Endothelial cell of umbilical vein (primary cell): ENCODE data around the gene TRIM69. TPM values are rescaled to one million over a fixed set of nuclear protein-coding genes. Genes with fewer than 3 reads are reported as not detected.
"Not testable (repeated sequence)": the region's sequence is repeated elsewhere in the genome, so short reads cannot be mapped to it uniquely, and the experiment has no call there.

Source experiments
- BruUV-seq: library from RNA; stranded (reverse); fragments of 400-500 nt; replicated peaks from 2 replicates; lab custom pipeline; 2021; lab: Mats Ljungman, UMichigan
- CTCF ChIA-PET: fragments of 300-600, 350-600 bp; sonication (Branson Sonifier 250); formaldehyde crosslinking; loops from one replicate; lab custom pipeline; 2021; ENCODE audit warnings: antibody characterized with exemption, inconsistent platforms; lab: Charles Lee
- POLR2A ChIA-PET: fragments of 300-600, 350-600 bp; sonication (Branson Sonifier 250); formaldehyde crosslinking; loops from one replicate; lab custom pipeline; 2021; ENCODE audit warnings: antibody characterized with exemption, inconsistent platforms; lab: Charles Lee
- DNase-seq: peaks from one replicate; pipeline ENCODE4 v3.0.0-alpha.2; 2011; ENCODE audit warnings: low read depth, low spot score
- FAIRE-seq: peaks from 2 replicates; lab custom pipeline; 2011; peaks lifted over from hg19 to GRCh38; lab: Jason Lieb, UNC
- H2AFZ ChIP-seq: 2 replicates; pipeline ENCODE4 v1.6.0; 2012; ENCODE audit warnings: low read depth, low read length, control low read depth, inconsistent platforms
- H3K27ac ChIP-seq: 2 replicates; pipeline ENCODE4 v1.5.1; 2011; ENCODE audit warnings: low read depth, mild to moderate bottlenecking, control low read depth, low read length, moderate library complexity; ENCODE audit not compliant: insufficient read depth
- H3K27me3 ChIP-seq, 2 experiments: 2 replicates each; pipeline versions ENCODE4 v1.6.0 to v1.6.1; 2011; ENCODE audit warnings: low read length in 2 of 2, mixed read lengths in 1 of 2; ENCODE audit not compliant: control insufficient read depth in 2 of 2, insufficient read depth in 2 of 2
- H3K36me3 ChIP-seq, 2 experiments: 2 replicates in 1 of 2; 3 replicates in 1 of 2; pipeline ENCODE4 v1.5.1; 2011; ENCODE audit warnings: low read length in 2 of 2, mild to moderate bottlenecking in 1 of 2, moderate library complexity in 1 of 2; ENCODE audit not compliant: control insufficient read depth in 2 of 2, insufficient read depth in 2 of 2; ENCODE audit errors: extremely low read depth in 1 of 2
- H3K4me1 ChIP-seq: 3 replicates; pipeline ENCODE4 v1.5.1; 2011; ENCODE audit warnings: mild to moderate bottlenecking, low read length; ENCODE audit not compliant: control insufficient read depth, insufficient read depth; ENCODE audit errors: extremely low read depth
- H3K4me2 ChIP-seq: 2 replicates; pipeline ENCODE4 v1.6.1; 2011; ENCODE audit warnings: low read length, control low read depth, mixed read lengths; ENCODE audit not compliant: insufficient read depth
- H3K4me3 ChIP-seq, 3 experiments: fragments of 200-600 bp in 1 of 3; sonication (generic), shearing (Covaris generic) in 1 of 3; replicated peaks in 1 of 3; 2 replicates each; pipeline ENCODE4 v1.5.1; 2011 to 2016; ENCODE audit warnings: control low read depth in 3 of 3, low read length in 3 of 3, mild to moderate bottlenecking in 2 of 3, inconsistent platforms in 1 of 3, low read depth in 1 of 3, moderate library complexity in 1 of 3; ENCODE audit not compliant: insufficient read depth in 1 of 3
- H3K79me2 ChIP-seq: 2 replicates; pipeline ENCODE4 v1.6.0; 2012; ENCODE audit warnings: low read length, inconsistent platforms; ENCODE audit not compliant: control insufficient read depth, insufficient read depth
- H3K9ac ChIP-seq: replicated peaks from 2 replicates; pipeline ENCODE3; 2011; ENCODE audit warnings: low read length, control low read depth; ENCODE audit not compliant: insufficient read depth; ENCODE audit errors: extremely low read depth
- H3K9me1 ChIP-seq: replicated peaks from 3 replicates; pipeline ENCODE4 v1.6.0; 2011; ENCODE audit warnings: mild to moderate bottlenecking, low read length; ENCODE audit not compliant: control insufficient read depth, insufficient read depth; ENCODE audit errors: extremely low read depth
- H3K9me3 ChIP-seq: replicated peaks from 2 replicates; pipeline ENCODE4 v1.5.1; 2012; ENCODE audit warnings: low read length, inconsistent platforms; ENCODE audit not compliant: control insufficient read depth, insufficient read depth
- H4K20me1 ChIP-seq: replicated peaks from 2 replicates; pipeline ENCODE3; 2011; ENCODE audit warnings: mild to moderate bottlenecking, low read length; ENCODE audit not compliant: control insufficient read depth, insufficient read depth; ENCODE audit errors: extremely low read depth
- CTCF ChIP-seq, 2 donors: IDR thresholded peaks; 1 replicate in 1 of 2; 2 replicates in 1 of 2; pipeline ENCODE4 v1.5.1; 2011; ENCODE audit warnings: low read length in 2 of 2, mild to moderate bottlenecking in 2 of 2, moderate library complexity in 2 of 2, control low read depth in 1 of 2, inconsistent platforms in 1 of 2, low read depth in 1 of 2; ENCODE audit not compliant: insufficient read depth in 1 of 2; ENCODE audit errors: extremely low read depth in 1 of 2
- EZH2 ChIP-seq: IDR thresholded peaks from 2 replicates; pipeline ENCODE4 v1.6.1; 2012; ENCODE audit warnings: borderline replicate concordance, low read depth, mild to moderate bottlenecking, moderate library complexity, low read length, inconsistent platforms; ENCODE audit not compliant: severe bottlenecking
- FOS ChIP-seq: IDR thresholded peaks from 2 replicates; pipeline ENCODE4 v1.6.1; 2011; ENCODE audit warnings: mild to moderate bottlenecking, low read length, moderate library complexity, borderline replicate concordance; ENCODE audit not compliant: insufficient read depth
- GATA2 ChIP-seq: IDR thresholded peaks from 2 replicates; pipeline ENCODE4 v1.7.0; 2011; ENCODE audit warnings: low read depth, mild to moderate bottlenecking, moderate library complexity, mixed read lengths, low read length; ENCODE audit not compliant: insufficient read length, insufficient read depth
- JUN ChIP-seq: IDR thresholded peaks from 2 replicates; pipeline ENCODE4 v1.6.1; 2011; ENCODE audit warnings: borderline replicate concordance, low read depth; ENCODE audit not compliant: insufficient read length, insufficient read depth
- MYC ChIP-seq: IDR thresholded peaks from one replicate; pipeline ENCODE4 v1.6.1; 2011; ENCODE audit warnings: mild to moderate bottlenecking, low read depth, low read length
- POLR2A ChIP-seq: IDR thresholded peaks from 2 replicates; pipeline ENCODE4 v1.6.1; 2012; ENCODE audit warnings: low read depth, mild to moderate bottlenecking, control low read depth, low read length
- POLR2AphosphoS5 ChIP-seq: IDR thresholded peaks from 2 replicates; pipeline ENCODE4 v1.6.1; 2012; ENCODE audit warnings: low read depth, mild to moderate bottlenecking, control low read depth, low read length, moderate library complexity; ENCODE audit not compliant: insufficient read depth
- dilution Hi-C: fragments of 300-500 bp; cut with MboI; formaldehyde crosslinking; loops from one replicate; pipeline ENCODE4 v1.15.0; 2019; ENCODE audit warnings: low sequenced_read_pairs; ENCODE audit not compliant: extremely low pct_ligation_motif_present
- intact Hi-C: fragments of 100-400 bp; cut with micrococcal nuclease; formaldehyde crosslinking; loops from one replicate; pipeline ENCODE4 v1.10.0; 2022
- polyA plus RNA-seq, 4 experiments: library from polyadenylated mRNA; depleted of rRNA in 3 of 4; stranded (reverse) in 3 of 4; unstranded in 1 of 4; fragments of >200 nt; gene quantifications; 2 replicates each; pipeline versions ENCODE4 v1.2.1 to v1.2.3, GENCODE V29; 2011 to 2012; ENCODE audit warnings: missing spikeins in 1 of 4
- total RNA-seq: library from RNA; stranded (reverse); gene quantifications from 2 replicates; pipeline ENCODE4 v1.2.3, GENCODE V29; 2021
- TF ChIP-seq, protein P1 (sequence below): IDR thresholded peaks from 2 replicates; pipeline ENCODE4 v1.6.1; 2011; ENCODE audit not compliant: insufficient read depth, insufficient read length

TRIM69 gene
- total and polyA plus RNA-seq, 2 donors (not counting 3 experiments of a cell fraction or from before 2014, with no cell fraction given): 4.8 to 13.0 TPM

- H3K36me3 ChIP-seq, BruUV-seq, H4K20me1 ChIP-seq, H3K79me2 ChIP-seq, H3K4me3 ChIP-seq, H2AFZ ChIP-seq, H3K27ac ChIP-seq, H3K9me1 ChIP-seq, H3K27me3 ChIP-seq, CTCF ChIA-PET, H3K4me1 ChIP-seq, H3K4me2 ChIP-seq, intact Hi-C loops, H3K9ac ChIP-seq, DNase-seq, H3K9me3 ChIP-seq, FAIRE-seq, dilution Hi-C loops, POLR2A ChIA-PET: not testable (repeated sequence)
These were observed 46.1 kb upstream of the TRIM69 start for GRCh38 chr15:44690245-44690644.

- H3K4me3 ChIP-seq: no peak overlapping the region
- FAIRE-seq: no peak
- no TSS peak for BruUV-seq
- H3K27me3 ChIP-seq: peaks cover 6 to 27% of the 10 kb centered on the region in 2 experiments
- H4K20me1 ChIP-seq: no peaks in the 10 kb centered on the region
- no peak overlapping the region for H3K4me2 ChIP-seq
- intact Hi-C loops (no loop called here), dilution Hi-C loops (no loop called here)
- H2AFZ ChIP-seq: no peak overlapping the region
- H3K36me3 ChIP-seq: no peaks in the 10 kb centered on the region
- H3K9me1 ChIP-seq: no peaks in the 10 kb centered on the region
- no peaks in the 10 kb centered on the region for H3K9me3 ChIP-seq
- H3K4me1 ChIP-seq: no peaks in the 10 kb centered on the region
- POLR2A ChIA-PET: no interaction called here
- no peak overlapping the region for H3K27ac ChIP-seq
- DNase-seq: no peak
- CTCF ChIA-PET: interaction anchor here (1.1 to 1.3 kb wide), 2 partner anchors 29 to 34 kb away, joined by 3 to 4 read pairs; partner anchors contain the start of gene SPG11
- TF ChIP-seq, protein P1, sequence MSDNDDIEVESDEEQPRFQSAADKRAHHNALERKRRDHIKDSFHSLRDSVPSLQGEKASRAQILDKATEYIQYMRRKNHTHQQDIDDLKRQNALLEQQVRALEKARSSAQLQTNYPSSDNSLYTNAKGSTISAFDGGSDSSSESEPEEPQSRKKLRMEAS: no peak
- TF ChIP-seq GATA2 (no peak), MYC (no peak), FOS (no peak), CTCF (IDR thresholded peaks at IDR 0.05; ENCODE audit: extremely low read depth in 1 of 2, insufficient read depth in 1 of 2, low read depth in 1 of 2, low read length in 2 of 2) (no peak), POLR2AphosphoS5 (no peak), EZH2 (no peak), POLR2A (no peak), JUN (no peak)
- H3K79me2 ChIP-seq: no peaks in the 10 kb centered on the region
- H3K9ac ChIP-seq: no peak overlapping the region
These were observed 43.7 kb upstream of the TRIM69 start for GRCh38 chr15:44692659-44693058.
